ENCODE data around the gene ISCU. TPM values are rescaled to one million over a fixed set of nuclear protein-coding genes. Genes with fewer than 3 reads are reported as not detected.

ISCU gene
- total RNA-seq, 1 donor from 2014 or later = 67.8 TPM

DNA sequence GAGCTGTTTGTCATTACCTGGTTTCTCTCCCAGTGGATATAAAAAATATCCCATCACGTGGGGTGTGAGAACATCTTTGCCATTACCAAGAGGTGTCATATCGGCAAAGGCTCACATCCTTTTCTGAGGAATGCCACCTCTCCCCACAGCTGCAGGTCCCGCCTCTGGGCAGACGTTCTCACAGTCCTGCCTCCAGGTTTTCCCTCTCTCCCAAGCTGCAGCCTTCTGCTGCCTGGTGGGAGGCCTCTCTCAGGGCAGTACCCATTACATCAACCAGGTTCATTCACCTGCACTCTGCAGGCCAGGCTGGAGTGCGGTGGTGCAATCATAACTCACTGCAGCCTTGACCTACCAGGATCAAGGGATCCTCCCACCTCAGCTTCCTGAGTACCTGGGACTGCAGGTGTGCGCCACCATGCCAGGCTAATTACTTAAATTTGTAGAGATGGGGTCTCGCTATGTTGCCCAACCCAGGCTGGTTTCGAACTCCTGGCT, 50.4 kb downstream of the ISCU start:
- Mint-ChIP-seq H3K27ac (ENCODE audit: unreplicated experiment) (no peak overlapping the region), H3K4me3 (ENCODE audit: unreplicated experiment) (no peak overlapping the region), H3K9me3 (ENCODE audit: unreplicated experiment) (no peaks in the 10 kb centered on the region), H3K36me3 (ENCODE audit: low read depth, unreplicated experiment) (no peaks in the 10 kb centered on the region), H3K4me1 (ENCODE audit: unreplicated experiment) (peaks cover 2% of the 10 kb centered on the region), H3K27me3 (ENCODE audit: unreplicated experiment) (peaks cover 15% of the 10 kb centered on the region)
- no peak for TF ChIP-seq CTCF (IDR thresholded peaks at IDR 0.05; ENCODE audit: unreplicated experiment)
- DNase-seq (ENCODE audit: low spot score) = no peak

GRCh38 chr12:108613548-108613947, 51.2 kb downstream of the ISCU start:
- no peaks in the 10 kb centered on the region for H3K36me3 Mint-ChIP-seq (ENCODE audit: low read depth, unreplicated experiment)
- peaks cover 2% of the 10 kb centered on the region for H3K4me1 Mint-ChIP-seq (ENCODE audit: unreplicated experiment)
- no peak for TF ChIP-seq CTCF (IDR thresholded peaks at IDR 0.05; ENCODE audit: unreplicated experiment)
- H3K9me3 Mint-ChIP-seq (ENCODE audit: unreplicated experiment) = no peaks in the 10 kb centered on the region
- no peak for DNase-seq (ENCODE audit: low spot score)
- no peak overlapping the region for H3K4me3 Mint-ChIP-seq (ENCODE audit: unreplicated experiment)
- H3K27ac Mint-ChIP-seq (ENCODE audit: unreplicated experiment) = no peak overlapping the region
- H3K27me3 Mint-ChIP-seq (ENCODE audit: unreplicated experiment) = peaks cover 15% of the 10 kb centered on the region

DNA sequence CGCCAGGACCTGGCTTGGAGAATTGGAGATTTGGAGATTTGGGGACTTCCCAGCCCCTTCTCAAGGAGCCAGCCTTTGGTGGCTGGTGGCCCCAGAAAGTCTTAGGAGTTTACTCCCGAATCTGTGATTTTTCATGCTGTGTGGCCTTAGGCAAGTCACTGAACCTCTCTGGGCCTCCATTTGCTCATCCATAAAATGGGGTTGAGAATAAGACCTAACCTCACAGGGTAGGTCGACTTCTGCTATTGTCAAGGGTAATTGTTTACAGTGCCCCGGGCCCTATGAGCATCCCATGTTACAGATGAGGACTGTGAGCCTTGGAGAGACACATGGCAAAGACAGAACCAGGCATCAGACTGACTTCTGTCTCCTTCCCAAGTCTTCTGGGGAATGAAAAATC, 51.6 kb downstream of the ISCU start:
- H3K9me3 Mint-ChIP-seq (ENCODE audit: unreplicated experiment) = no peaks in the 10 kb centered on the region
- H3K4me3 Mint-ChIP-seq (ENCODE audit: unreplicated experiment) = no peak overlapping the region
- H3K4me1 Mint-ChIP-seq (ENCODE audit: unreplicated experiment) = peaks cover 2% of the 10 kb centered on the region
- TF ChIP-seq CTCF (IDR thresholded peaks at IDR 0.05; ENCODE audit: unreplicated experiment) = no peak
- peaks cover 15% of the 10 kb centered on the region for H3K27me3 Mint-ChIP-seq (ENCODE audit: unreplicated experiment)
- DNase-seq (ENCODE audit: low spot score) = no peak
- H3K27ac Mint-ChIP-seq (ENCODE audit: unreplicated experiment) = peak overlapping the region; percentile 27
- H3K36me3 Mint-ChIP-seq (ENCODE audit: low read depth, unreplicated experiment) = no peaks in the 10 kb centered on the region

- Mint-ChIP-seq H3K9me3 (ENCODE audit: unreplicated experiment) (no peaks in the 10 kb centered on the region), H3K27me3 (ENCODE audit: unreplicated experiment) (peaks cover 15% of the 10 kb centered on the region), H3K4me3 (ENCODE audit: unreplicated experiment) (no peak overlapping the region), H3K27ac (ENCODE audit: unreplicated experiment) (no peak overlapping the region), H3K36me3 (ENCODE audit: low read depth, unreplicated experiment) (no peaks in the 10 kb centered on the region), H3K4me1 (ENCODE audit: unreplicated experiment) (peaks cover 4% of the 10 kb centered on the region)
- TF ChIP-seq CTCF (IDR thresholded peaks at IDR 0.05; ENCODE audit: unreplicated experiment) = no peak
- DNase-seq (ENCODE audit: low spot score) = no peak
Observed at GRCh38 chr12:108614639-108615038, 52.2 kb downstream of the ISCU start.

DNA sequence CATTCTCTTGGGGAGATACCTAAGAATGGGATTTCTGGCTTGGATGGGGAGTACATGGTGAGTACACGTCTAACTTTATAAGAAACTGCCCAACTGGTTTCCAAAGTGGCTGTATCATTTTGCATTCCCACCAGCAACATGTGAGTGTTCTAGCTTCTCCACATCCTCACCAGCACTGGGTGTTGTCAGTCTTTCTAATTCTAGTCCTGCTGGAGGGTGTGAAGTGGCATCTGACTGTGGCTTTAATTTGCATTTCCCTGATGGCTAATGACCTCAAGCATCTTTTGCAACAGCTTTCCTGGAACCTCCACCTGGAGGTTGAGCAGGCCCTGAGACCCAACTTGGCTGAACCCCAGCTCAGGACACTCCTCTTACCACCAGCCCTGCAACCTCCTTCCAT, 53.5 kb downstream of the ISCU start:
- Mint-ChIP-seq H3K27ac (ENCODE audit: unreplicated experiment) (no peak overlapping the region), H3K4me3 (ENCODE audit: unreplicated experiment) (no peak overlapping the region), H3K4me1 (ENCODE audit: unreplicated experiment) (peaks cover 5% of the 10 kb centered on the region), H3K36me3 (ENCODE audit: low read depth, unreplicated experiment) (no peaks in the 10 kb centered on the region), H3K9me3 (ENCODE audit: unreplicated experiment) (no peaks in the 10 kb centered on the region), H3K27me3 (ENCODE audit: unreplicated experiment) (peaks cover 15% of the 10 kb centered on the region)
- no peak for DNase-seq (ENCODE audit: low spot score)
- TF ChIP-seq CTCF (IDR thresholded peaks at IDR 0.05; ENCODE audit: unreplicated experiment) = no peak

All from endothelial cell (in vitro differentiated cells).